ENCODE data around the gene RNF150. TPM values are rescaled to one million over a fixed set of nuclear protein-coding genes. Genes with fewer than 3 reads are reported as not detected.

Gene RNF150
- total RNA-seq, 1 experiment from 2014 or later: 4.4 TPM

DNA sequence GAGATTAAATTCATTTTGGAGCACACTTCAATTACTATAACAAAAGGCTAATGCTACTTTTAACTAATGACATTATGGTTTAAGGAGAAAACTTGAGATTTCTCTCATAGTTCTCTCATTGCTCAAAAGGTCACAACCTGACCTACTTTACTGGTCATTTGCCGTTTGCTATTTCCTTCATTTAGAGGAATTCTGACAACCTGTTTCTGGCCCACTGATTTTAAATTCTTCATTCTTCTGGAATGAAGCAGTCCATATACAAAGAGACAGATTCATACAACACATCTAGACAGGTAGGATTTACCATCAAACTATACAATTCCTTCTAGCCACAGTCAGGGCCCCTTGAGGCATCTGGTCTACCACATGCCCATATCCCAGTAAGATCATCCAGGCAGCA is 14.2 kb downstream of the RNF150 start:
- no peak overlapping the region for H4K5ac ChIP-seq (ENCODE audit: insufficient read length, low read depth, low read length)
- Mint-ChIP-seq H3K27me3 (ENCODE audit: low read depth) (peaks cover 2% of the 10 kb centered on the region; the same call in 1 of the 2 replicates), H3K27ac (no peak overlapping the region), H3K4me3 (no peak overlapping the region), H3K9me3 (peaks cover 13 to 15% of the 10 kb centered on the region in 2 experiments; a peak in 4 of 5 replicates), H3K4me1 (peaks cover 7 to 8% of the 10 kb centered on the region in 2 experiments), H3K36me3 (ENCODE audit: insufficient read depth in 1 of 3, low read depth in 3 of 3) (peaks cover 5 to 15% (median 6%) of the 10 kb centered on the region in 3 experiments; a peak in 6 of 7 replicates)
- H3K9me3 ChIP-seq (ENCODE audit: control insufficient read depth, low read depth, low read length): no peaks in the 10 kb centered on the region
- no peak overlapping the region for H4K8ac ChIP-seq (replicated peaks; ENCODE audit: insufficient read length, low read depth, low read length)
- no peak overlapping the region for H3K27ac ChIP-seq (ENCODE audit: insufficient read length, low read depth, low read length)
- no peak overlapping the region for H3K4me2 ChIP-seq (ENCODE audit: insufficient read depth, insufficient read length, low read length)
- no peaks in the 10 kb centered on the region for H3K79me1 ChIP-seq (ENCODE audit: insufficient read depth, low read depth, low read length, poor library complexity, severe bottlenecking)
- H2BK120ac ChIP-seq (ENCODE audit: low read depth, low read length, poor library complexity, severe bottlenecking): no peak overlapping the region
- no peak overlapping the region for H4K91ac ChIP-seq (ENCODE audit: insufficient read length, low read depth, low read length)
- no peak overlapping the region for H2BK12ac ChIP-seq (ENCODE audit: insufficient read length, low read depth, low read length)
- no peaks in the 10 kb centered on the region for H3K23me2 ChIP-seq (ENCODE audit: insufficient read length, low read depth, low read length, poor library complexity, severe bottlenecking)
- no peak overlapping the region for H3K18ac ChIP-seq (ENCODE audit: insufficient read length, low read depth, low read length)
- no peak overlapping the region for H3K4ac ChIP-seq (ENCODE audit: low read depth, low read length)
- no peak overlapping the region for H2AK5ac ChIP-seq (ENCODE audit: insufficient read length, low read length)
- no CpG with 5 or more reads among the region's 1 CpG for WGBS (ENCODE audit: extremely low coverage, insufficient read length, low lambda C conversion rate)
- H3K4me1 ChIP-seq (ENCODE audit: insufficient read depth, low read length): no peaks in the 10 kb centered on the region
- H2AFZ ChIP-seq (ENCODE audit: low read length): no peak overlapping the region
- TF ChIP-seq, protein P1, sequence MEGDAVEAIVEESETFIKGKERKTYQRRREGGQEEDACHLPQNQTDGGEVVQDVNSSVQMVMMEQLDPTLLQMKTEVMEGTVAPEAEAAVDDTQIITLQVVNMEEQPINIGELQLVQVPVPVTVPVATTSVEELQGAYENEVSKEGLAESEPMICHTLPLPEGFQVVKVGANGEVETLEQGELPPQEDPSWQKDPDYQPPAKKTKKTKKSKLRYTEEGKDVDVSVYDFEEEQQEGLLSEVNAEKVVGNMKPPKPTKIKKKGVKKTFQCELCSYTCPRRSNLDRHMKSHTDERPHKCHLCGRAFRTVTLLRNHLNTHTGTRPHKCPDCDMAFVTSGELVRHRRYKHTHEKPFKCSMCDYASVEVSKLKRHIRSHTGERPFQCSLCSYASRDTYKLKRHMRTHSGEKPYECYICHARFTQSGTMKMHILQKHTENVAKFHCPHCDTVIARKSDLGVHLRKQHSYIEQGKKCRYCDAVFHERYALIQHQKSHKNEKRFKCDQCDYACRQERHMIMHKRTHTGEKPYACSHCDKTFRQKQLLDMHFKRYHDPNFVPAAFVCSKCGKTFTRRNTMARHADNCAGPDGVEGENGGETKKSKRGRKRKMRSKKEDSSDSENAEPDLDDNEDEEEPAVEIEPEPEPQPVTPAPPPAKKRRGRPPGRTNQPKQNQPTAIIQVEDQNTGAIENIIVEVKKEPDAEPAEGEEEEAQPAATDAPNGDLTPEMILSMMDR (conservative IDR thresholded peaks at IDR 0.05): no peak
- H4K20me1 ChIP-seq (ENCODE audit: control insufficient read depth, insufficient read depth, insufficient read length): no peaks in the 10 kb centered on the region
- no peak for DNase-seq
- no peak overlapping the region for H2BK20ac ChIP-seq (ENCODE audit: low read depth, low read length, poor library complexity, severe bottlenecking)
- H3K27me3 ChIP-seq (ENCODE audit: insufficient read depth, low read length): no peaks in the 10 kb centered on the region
- no peak overlapping the region for H3K56ac ChIP-seq (ENCODE audit: insufficient read length, low read depth, low read length)
- H3K79me2 ChIP-seq (ENCODE audit: insufficient read depth, low read length): no peaks in the 10 kb centered on the region
- H3T11ph ChIP-seq (ENCODE audit: low read length): no peak overlapping the region
- no peak overlapping the region for H3K23ac ChIP-seq (ENCODE audit: insufficient read length, low read depth, low read length)
- no peak overlapping the region for H2BK5ac ChIP-seq (ENCODE audit: insufficient read length, low read length)
- no peak overlapping the region for H3K14ac ChIP-seq (ENCODE audit: insufficient read depth, low read length)
- H3K9ac ChIP-seq (ENCODE audit: extremely low read depth, insufficient read length, low read length): no peak overlapping the region
- H2BK15ac ChIP-seq (ENCODE audit: low read depth, low read length): no peak overlapping the region
